Measurements from ENCODE around the gene ARG2.

The ARG2 gene

DNA sequence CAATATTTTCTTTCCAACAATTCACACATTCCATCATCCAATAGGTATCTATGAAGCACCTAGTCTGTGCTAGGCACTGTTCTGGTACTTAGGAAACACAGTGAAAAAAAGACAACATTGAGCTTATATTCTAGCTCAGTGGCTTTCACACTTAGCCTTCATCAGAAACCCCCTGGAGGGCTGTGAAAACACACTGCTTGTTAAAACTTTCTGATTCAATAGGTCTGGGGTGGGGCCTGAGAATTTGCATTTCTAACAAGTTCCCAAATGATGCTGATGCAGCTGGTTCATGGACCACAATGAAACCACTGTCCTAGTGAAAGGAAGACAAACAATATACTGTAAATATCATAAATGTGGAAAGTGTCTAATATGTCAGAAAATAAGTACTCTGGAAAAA, 48.8 kb downstream of the ARG2 start:
- DNase-seq: no peak
- in situ Hi-C loops (cut with HindIII; ENCODE audit: low pct_ligation_motif_present, low pct_unique_long_range_greater_than_20kb, low sequenced_read_pairs): no loop called here

DNA sequence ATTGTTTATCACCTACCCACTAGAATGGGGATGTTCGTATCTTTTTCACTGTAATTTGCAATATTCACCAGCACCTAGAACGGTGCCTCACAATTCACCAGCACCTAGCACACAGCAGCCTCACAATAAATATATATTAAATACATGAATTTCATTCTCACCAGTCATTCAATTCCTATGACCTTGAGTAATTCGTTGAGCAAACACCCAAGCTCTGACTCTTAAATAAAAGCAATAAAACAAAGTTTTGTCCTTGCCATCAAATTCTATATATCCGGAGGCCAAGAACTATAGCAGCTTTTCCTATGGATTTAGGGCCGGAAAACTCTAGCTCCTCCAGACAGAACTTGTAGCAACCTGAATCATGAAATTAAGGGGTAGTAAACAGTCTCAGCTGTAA, 53.7 kb downstream of the ARG2 start:
- no peak for DNase-seq
- in situ Hi-C loops (cut with HindIII; ENCODE audit: low pct_ligation_motif_present, low pct_unique_long_range_greater_than_20kb, low sequenced_read_pairs): no loop called here

DNA sequence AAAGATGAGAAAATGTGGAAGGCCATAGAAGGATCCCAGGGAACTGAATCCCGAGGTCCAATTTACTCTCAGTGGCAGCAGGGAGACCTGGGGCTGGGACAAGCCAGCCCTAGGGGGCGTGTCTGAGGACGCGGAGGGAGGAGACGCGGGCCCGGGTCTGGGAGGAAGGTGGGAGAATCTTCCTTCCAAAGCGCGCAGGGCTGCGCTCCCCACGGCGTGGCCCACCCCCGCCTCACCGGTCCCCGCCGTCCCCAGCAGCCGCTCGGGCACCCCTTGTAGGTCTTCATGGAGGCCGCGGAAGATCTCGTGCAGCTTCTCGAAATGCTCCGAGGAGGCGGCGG, 54.4 kb downstream of the ARG2 start:
- in situ Hi-C loops (cut with HindIII; ENCODE audit: low pct_ligation_motif_present, low pct_unique_long_range_greater_than_20kb, low sequenced_read_pairs): no loop called here
- DNase-seq: peak; percentile 67

DNA sequence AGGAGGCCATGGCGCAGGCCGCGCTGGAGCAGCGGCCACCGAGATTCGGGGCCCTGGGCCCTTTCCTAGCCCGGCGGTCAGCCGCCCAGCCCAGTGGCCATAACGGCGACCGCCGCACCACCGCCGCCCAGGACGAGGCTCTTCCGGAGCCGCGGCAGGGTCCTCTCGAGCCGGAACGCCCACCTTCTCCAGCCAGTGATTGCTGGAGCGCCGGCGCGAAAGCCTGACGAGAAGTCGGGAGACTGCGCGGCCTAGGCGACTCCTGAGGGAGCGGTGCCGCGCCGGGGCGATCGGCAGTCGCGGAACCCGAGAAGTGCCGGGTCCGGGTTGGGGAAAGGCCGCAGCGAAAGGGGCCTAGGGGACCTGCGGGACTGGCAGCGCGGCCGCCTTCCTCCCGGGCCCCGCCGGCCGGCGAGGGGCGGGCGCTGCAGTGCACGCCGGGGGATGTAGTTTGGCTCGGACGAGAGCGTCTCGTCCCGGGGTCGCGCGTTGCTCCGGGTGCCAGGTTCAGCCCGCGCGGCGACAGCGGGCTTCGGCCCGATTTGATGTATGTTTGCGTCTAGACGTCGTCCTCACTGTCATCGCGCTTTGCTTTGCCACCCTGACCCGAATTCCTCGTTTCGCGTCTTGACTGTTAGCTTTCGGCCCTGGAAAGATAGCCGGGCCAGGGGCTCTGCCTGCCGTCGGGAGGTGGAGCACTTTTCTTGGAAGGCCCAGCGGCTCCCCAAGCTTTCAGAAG, 54.9 kb downstream of the ARG2 start, which contains the start of gene VTI1B:
TSS of gene VTI1B (minus strand) at position 153 of the 739 bp plus-strand sequence. CDS start at position 10, 143 bp downstream.
- in situ Hi-C loops (cut with HindIII; ENCODE audit: low pct_ligation_motif_present, low pct_unique_long_range_greater_than_20kb, low sequenced_read_pairs): no loop called here
- DNase-seq: peak; percentile 65

DNA sequence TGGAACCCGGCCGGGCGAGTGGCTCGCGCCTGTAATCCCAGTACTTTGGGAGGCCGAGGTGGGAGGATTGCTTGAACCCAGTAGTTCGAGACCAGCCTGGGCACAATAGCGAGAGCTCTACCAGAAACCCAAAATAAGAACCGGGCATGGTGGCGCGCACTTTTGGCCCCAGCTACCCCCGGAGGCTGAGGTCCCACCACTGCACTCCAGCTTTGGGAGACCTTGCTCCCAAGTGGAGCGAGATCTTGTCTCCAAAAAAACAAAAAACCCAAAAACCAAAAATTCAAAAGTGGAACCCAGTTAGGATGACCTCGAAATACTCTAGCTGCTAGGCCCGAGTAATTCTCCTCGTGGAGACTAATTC, 55.5 kb downstream of the ARG2 start:
- no peak for DNase-seq
- in situ Hi-C loops (cut with HindIII; ENCODE audit: low pct_ligation_motif_present, low pct_unique_long_range_greater_than_20kb, low sequenced_read_pairs): no loop called here

DNA sequence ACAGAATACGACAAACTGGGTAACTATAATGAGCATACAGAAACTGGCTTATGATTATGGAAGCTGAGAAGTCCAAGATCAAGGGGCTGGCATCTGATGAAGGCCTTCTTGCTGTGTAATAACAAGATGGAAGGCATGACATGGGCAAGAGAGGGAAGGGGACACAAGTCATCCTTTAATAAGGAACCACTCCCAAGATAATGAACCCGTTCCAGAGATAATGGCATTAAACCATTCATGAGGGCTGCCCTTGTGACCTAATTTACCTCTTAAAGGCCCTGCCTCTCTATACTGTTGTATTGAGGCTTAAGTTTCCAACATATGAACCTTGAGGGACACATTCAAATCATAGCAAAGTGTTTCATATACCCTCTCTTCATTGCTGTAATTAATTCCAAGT, 59.3 kb downstream of the ARG2 start:
- DNase-seq: no peak
- in situ Hi-C loops (cut with HindIII; ENCODE audit: low pct_ligation_motif_present, low pct_unique_long_range_greater_than_20kb, low sequenced_read_pairs): no loop called here

DNA sequence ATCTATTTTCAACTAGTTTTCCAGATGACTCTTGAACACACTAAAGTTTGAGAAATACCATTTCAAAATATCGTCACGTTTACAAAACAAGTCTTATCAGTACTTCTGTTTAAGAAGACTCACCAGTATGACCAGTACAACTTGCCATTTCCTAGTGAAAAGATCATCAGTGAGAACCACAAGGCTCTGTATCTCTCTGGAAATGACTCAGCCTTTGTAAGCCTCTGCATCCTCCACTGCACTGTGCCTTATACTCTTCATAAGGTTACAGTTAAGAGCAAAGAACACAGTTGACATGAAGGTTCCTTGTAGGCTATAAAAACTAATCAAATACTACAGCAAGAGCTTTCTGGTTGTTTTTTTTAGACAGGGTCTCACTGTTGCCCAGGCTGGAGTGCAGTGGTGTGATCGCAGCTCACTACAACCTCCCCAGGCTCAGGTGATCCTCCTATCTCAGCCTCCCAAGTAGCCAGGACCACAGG, 60.4 kb downstream of the ARG2 start:
- DNase-seq: peak; percentile 63
- in situ Hi-C loops (cut with HindIII; ENCODE audit: low pct_ligation_motif_present, low pct_unique_long_range_greater_than_20kb, low sequenced_read_pairs): no loop called here

DNA sequence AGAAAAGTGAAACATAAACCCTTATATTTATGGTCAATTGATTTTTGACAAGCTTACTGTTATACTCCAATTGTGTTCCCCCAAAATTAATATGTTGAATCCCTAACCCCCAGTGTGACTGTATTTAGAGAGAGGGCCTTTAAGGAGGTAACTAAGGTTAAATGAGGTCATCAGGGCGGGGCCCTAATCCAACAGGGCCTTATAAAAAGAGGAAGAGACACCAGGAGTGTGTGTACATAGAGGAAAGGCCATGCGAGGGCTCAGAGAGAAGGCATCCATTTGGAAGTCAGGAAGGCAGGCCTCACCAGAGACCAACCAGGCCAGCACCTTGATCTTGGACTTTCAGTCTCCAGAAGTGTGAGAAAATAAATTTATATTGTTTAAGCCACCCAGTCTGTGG, 61.2 kb downstream of the ARG2 start:
- DNase-seq: no peak
- in situ Hi-C loops (cut with HindIII; ENCODE audit: low pct_ligation_motif_present, low pct_unique_long_range_greater_than_20kb, low sequenced_read_pairs): no loop called here

DNA sequence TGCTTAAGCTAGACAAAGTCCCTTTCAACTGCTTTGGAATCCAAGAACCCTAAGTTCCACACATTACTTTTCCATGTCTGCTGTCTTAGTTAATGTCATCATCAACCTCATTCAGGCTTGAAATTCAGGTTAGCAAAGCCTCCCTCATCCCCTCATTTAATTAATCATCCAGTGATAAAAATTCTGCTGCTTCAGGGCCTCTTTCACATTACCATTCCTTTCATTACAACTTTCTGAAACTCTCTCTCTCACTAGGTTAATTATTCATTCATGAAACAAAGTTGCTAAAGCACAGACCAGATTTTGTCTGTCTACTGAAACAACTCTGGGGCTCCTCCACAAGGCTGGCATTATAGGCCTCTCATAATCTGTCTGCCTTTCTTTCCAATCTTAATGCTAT, 64.1 kb downstream of the ARG2 start:
- in situ Hi-C loops (cut with HindIII; ENCODE audit: low pct_ligation_motif_present, low pct_unique_long_range_greater_than_20kb, low sequenced_read_pairs): no loop called here
- DNase-seq: no peak

DNA sequence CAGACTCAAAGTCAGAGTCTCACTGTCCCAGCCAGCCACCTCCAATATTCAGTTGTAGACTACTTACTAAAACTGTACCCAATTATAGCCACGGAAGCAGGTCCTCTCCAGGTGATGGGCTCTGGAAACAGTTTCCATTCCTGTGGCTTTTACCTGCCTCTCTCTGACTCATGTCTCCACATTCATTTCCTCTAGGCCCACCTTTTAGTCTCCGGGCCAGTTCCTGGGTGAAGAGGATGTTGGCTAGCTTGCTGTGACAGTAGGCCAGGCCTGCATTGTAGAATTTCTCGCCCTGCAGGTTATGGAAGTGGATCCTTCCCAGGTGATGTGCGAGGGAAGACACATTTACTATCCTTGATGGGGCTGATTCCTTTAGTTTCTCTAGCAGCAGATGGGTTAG, 70.3 kb downstream of the ARG2 start:
- in situ Hi-C loops (cut with HindIII; ENCODE audit: low pct_ligation_motif_present, low pct_unique_long_range_greater_than_20kb, low sequenced_read_pairs): no loop called here
- DNase-seq: no peak

DNA sequence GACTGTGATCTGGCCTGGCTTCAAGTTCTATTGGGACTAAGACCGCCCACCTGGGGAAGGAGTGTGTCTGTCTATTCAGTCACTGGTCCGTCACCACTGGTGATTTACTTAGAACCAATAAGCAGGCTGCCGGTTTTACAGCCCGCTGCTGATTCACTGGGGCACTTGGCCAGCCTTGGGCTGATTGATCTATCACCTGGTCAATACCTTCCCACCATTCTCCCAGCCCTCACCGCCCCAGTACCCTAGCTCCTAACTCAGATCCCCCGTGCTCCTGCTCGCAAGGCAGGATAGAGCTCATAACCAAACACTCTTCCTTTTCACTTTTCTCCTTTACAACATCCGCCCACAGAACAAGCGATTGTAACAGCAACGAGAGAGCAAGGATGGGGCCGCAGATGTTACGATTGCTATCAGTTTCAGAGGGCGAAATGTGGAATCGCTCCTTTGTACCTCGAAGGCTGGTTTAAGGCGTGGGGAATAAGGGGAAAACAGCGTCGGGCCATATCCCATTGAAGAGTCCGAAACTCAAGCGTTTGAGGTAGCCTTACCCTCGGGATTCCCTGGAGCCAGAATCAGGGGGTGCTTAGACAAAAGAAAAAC, 75.2 kb downstream of the ARG2 start:
- peak; percentile 92 for DNase-seq
- in situ Hi-C loops (cut with HindIII; ENCODE audit: low pct_ligation_motif_present, low pct_unique_long_range_greater_than_20kb, low sequenced_read_pairs): no loop called here

DNA sequence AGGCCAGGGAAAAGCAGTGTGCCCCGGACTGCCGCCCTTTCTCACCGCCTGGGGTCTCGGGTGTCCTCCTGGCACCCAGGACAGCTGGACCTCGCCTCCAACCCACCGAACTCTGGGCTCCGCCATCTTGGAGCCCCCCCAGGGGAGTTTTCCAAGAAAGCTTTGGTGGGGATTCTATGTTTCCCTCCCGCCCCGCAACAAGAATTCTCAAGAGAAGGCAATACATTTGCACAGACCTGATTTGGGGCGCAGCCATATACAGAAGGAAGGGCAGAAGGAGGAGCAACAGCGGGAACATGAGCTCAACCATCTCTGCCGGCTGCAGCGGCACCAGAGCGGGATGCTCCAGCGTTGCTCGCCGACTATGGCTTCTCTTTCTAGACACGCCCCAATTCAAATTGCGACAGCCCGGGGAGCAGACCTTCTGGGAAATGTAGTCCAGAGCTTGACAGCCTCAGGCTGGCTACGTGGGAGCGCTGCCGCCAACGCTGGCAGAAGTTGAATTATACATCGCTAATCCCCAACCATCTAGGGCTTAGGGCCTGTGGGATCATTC, 75.8 kb downstream of the ARG2 start, which contains the start of gene RDH11:
TSS of gene RDH11 (minus strand) at position 371 of the 556 bp plus-strand sequence. CDS start at position 310, 61 bp downstream.
- in situ Hi-C loops (cut with HindIII; ENCODE audit: low pct_ligation_motif_present, low pct_unique_long_range_greater_than_20kb, low sequenced_read_pairs): no loop called here
- peak; percentile 90 for DNase-seq

DNA sequence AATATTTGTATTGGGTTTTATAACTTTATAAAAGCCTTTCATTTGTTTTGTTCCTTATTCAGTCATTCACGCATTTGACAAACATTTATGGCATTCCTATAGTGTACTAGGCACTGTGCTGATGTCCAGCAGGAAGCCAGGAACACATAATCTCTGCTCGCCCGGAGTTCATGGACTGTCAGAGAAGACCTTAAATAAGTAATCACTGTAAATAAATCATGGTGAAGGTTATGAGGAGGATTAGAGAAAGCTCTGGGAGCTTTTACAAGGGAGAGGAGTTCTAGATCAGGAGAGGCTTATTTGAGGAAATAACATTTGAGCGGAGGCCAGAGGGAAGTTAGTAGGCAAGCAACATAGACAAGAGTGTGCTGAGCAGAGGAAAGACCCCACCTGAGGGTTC, 77.3 kb downstream of the ARG2 start:
- DNase-seq: no peak
- in situ Hi-C loops (cut with HindIII; ENCODE audit: low pct_ligation_motif_present, low pct_unique_long_range_greater_than_20kb, low sequenced_read_pairs): no loop called here

DNA sequence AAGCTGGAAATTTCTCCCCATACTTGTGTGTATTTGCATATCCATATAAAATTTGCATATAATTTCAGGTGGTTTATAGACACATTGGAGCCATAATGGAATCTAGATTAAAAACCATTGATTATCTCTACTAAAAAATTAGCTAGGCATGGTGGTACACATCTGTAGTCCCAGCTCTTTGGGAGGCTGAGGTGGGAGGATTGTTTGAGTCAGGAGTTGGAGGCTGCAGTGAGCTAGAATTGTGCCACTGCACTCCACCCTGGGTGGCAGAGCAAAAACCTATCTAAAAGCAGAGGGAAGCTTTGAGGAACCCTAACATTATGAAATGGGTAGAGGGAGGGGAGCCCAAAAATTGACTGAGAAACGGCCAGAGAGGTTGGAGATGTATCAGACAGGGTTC, 78.5 kb downstream of the ARG2 start:
- no peak for DNase-seq
- in situ Hi-C loops (cut with HindIII; ENCODE audit: low pct_ligation_motif_present, low pct_unique_long_range_greater_than_20kb, low sequenced_read_pairs): no loop called here

Measured in ACHN (cell line).